Measurements from ENCODE around the gene NEUROG2.

DNA sequence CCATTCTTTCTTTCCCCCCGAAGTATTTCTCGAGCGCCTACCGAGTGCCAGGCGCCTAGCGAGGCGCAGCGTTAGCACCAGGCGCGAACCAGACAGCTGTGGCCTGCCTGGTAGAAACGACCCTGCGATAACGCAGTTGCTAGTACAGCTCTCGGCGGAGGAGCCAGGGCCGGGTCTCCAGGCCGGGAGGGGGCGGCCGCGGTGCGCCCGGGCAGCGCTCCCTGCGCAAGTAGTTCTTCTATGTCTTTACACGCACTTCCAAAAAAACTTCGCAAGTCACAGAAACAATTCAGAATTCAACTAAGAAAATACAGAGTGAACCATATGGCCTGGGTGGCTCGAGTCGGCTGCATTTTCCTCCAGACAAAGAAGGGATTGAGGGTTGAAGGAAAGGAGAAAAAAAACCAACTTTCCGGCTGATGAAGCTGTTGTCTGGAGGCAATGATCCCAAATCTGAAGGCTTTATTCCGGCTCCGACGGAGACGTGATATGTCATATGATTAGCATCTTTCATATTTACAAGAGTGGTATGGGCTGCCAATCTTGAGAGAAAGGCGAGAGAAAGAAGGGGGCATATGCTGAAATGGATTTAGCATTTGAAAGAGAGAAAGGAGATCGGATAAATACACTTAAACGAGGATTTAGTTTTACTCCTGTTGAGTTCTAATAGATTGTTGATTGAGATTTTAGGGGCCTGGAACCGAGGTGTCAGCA is 7.2 kb upstream of the NEUROG2 start:
- TF ChIP-seq EZH2 (IDR thresholded peaks at IDR 0.05; ENCODE audit: low read length) = peak; percentile 59
- TF ChIP-seq, protein P1, sequence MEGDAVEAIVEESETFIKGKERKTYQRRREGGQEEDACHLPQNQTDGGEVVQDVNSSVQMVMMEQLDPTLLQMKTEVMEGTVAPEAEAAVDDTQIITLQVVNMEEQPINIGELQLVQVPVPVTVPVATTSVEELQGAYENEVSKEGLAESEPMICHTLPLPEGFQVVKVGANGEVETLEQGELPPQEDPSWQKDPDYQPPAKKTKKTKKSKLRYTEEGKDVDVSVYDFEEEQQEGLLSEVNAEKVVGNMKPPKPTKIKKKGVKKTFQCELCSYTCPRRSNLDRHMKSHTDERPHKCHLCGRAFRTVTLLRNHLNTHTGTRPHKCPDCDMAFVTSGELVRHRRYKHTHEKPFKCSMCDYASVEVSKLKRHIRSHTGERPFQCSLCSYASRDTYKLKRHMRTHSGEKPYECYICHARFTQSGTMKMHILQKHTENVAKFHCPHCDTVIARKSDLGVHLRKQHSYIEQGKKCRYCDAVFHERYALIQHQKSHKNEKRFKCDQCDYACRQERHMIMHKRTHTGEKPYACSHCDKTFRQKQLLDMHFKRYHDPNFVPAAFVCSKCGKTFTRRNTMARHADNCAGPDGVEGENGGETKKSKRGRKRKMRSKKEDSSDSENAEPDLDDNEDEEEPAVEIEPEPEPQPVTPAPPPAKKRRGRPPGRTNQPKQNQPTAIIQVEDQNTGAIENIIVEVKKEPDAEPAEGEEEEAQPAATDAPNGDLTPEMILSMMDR (optimal IDR thresholded peaks at IDR 0.05 in 1 of 3, IDR thresholded peaks at IDR 0.05 in 1 of 3, conservative IDR thresholded peaks at IDR 0.05 in 1 of 3; ENCODE audit: extremely low read depth in 1 of 3, insufficient read depth in 2 of 3, low read length in 3 of 3) = peak in 1 of 3 experiments; percentile 49

Measured in keratinocyte (primary cell).